Measurements from ENCODE around the gene RIPK3.

GRCh38 chr14:24378327-24378726 is 38.5 kb upstream of the RIPK3 start:
- TF ChIP-seq CTCF (IDR thresholded peaks at IDR 0.05) (no peak), POLR2A (IDR thresholded peaks at IDR 0.05) (no peak)

Data from lower leg skin (tissue), 3 donors.